ENCODE data around the gene CLIC6. TPM values are rescaled to one million over a fixed set of nuclear protein-coding genes. Genes with fewer than 3 reads are reported as not detected.

Gene CLIC6
- total RNA-seq, 1 donor from 2014 or later, result 12.3 TPM

- no peaks in the 10 kb centered on the region for H3K36me3 ChIP-seq
- H3K9me3 ChIP-seq, result no peaks in the 10 kb centered on the region
- peaks cover 3% of the 10 kb centered on the region for H3K27me3 ChIP-seq
- intact Hi-C loops (cut with DNase I), result no loop called here
- no peak for TF ChIP-seq CTCF (IDR thresholded peaks at IDR 0.05)
- no peak overlapping the region for H3K27ac ChIP-seq
- no peak overlapping the region for H3K4me3 ChIP-seq
- DNase-seq, result no peak
- H3K4me1 ChIP-seq, result no peaks in the 10 kb centered on the region
- ATAC-seq, result no peak
Measured at GRCh38 chr21:34730194-34730593, 61.4 kb downstream of the CLIC6 start.

- H3K36me3 ChIP-seq, result no peaks in the 10 kb centered on the region
- no peak overlapping the region for H3K4me3 ChIP-seq
- H3K27me3 ChIP-seq, result peaks cover 2% of the 10 kb centered on the region
- intact Hi-C loops (cut with DNase I), result no loop called here
- H3K27ac ChIP-seq, result no peak overlapping the region
- DNase-seq (no peak), ATAC-seq (no peak)
- H3K9me3 ChIP-seq, result no peaks in the 10 kb centered on the region
- TF ChIP-seq CTCF (IDR thresholded peaks at IDR 0.05), result no peak
- no peaks in the 10 kb centered on the region for H3K4me1 ChIP-seq
Measured at GRCh38 chr21:34730756-34731445, 62.1 kb downstream of the CLIC6 start.

- Histone ChIP-seq H3K4me3 (no peak overlapping the region), H3K36me3 (no peaks in the 10 kb centered on the region), H3K4me1 (no peaks in the 10 kb centered on the region), H3K27me3 (no peaks in the 10 kb centered on the region), H3K9me3 (no peaks in the 10 kb centered on the region), H3K27ac (no peak overlapping the region)
- ATAC-seq, result no peak
- no peak for DNase-seq
- intact Hi-C loops (cut with DNase I), result no loop called here
- no peak for TF ChIP-seq CTCF (IDR thresholded peaks at IDR 0.05)
Measured at GRCh38 chr21:34732388-34732821, 63.6 kb downstream of the CLIC6 start.

- no peak for TF ChIP-seq CTCF (IDR thresholded peaks at IDR 0.05)
- H3K4me1 ChIP-seq, result no peaks in the 10 kb centered on the region
- no peaks in the 10 kb centered on the region for H3K9me3 ChIP-seq
- intact Hi-C loops (cut with DNase I), result no loop called here
- no peaks in the 10 kb centered on the region for H3K36me3 ChIP-seq
- no peak overlapping the region for H3K27ac ChIP-seq
- ATAC-seq (no peak), DNase-seq (no peak)
- H3K4me3 ChIP-seq, result no peak overlapping the region
- H3K27me3 ChIP-seq, result no peaks in the 10 kb centered on the region
Measured at GRCh38 chr21:34733852-34734251, 65.1 kb downstream of the CLIC6 start.

GRCh38 chr21:34734696-34735095 is 65.9 kb downstream of the CLIC6 start:
- no peak overlapping the region for H3K27ac ChIP-seq
- TF ChIP-seq CTCF (IDR thresholded peaks at IDR 0.05), result no peak
- ATAC-seq (peak; percentile 33), DNase-seq (no peak)
- no peak overlapping the region for H3K4me3 ChIP-seq
- H3K9me3 ChIP-seq, result no peaks in the 10 kb centered on the region
- intact Hi-C loops (cut with DNase I), result no loop called here
- H3K4me1 ChIP-seq, result no peaks in the 10 kb centered on the region
- H3K36me3 ChIP-seq, result no peaks in the 10 kb centered on the region
- H3K27me3 ChIP-seq, result no peaks in the 10 kb centered on the region

Measured in upper lobe of right lung (tissue), 1 donor.